IMR-90 (cell line): Measurements from ENCODE around the gene JAK1. TPM values are rescaled to one million over a fixed set of nuclear protein-coding genes. Genes with fewer than 3 reads are reported as not detected.

ENCODE experiments used
- ATAC-seq: fragments of 200-7000 bp; cut with Tn5 transposase; 2 replicates; pipeline ENCODE4 v1.9.1; 2020; ENCODE audit warnings: low read depth, mild to moderate bottlenecking, moderate library complexity
- BruUV-seq: library from RNA; stranded (reverse); fragments of 400-500 nt; replicated peaks from 2 replicates; lab custom pipeline; 2021; lab: Mats Ljungman, UMichigan
- CTCF ChIA-PET: fragments of 300-600 bp; formaldehyde crosslinking; extraction: SDS; loops from one replicate; lab custom pipeline; 2021; ENCODE audit warnings: antibody characterized with exemption; lab: Yijun Ruan, JAX
- POLR2A ChIA-PET: fragments of 300-600 bp; sonication (Branson Sonifier 250); formaldehyde crosslinking; loops from one replicate; lab custom pipeline; 2022; ENCODE audit warnings: antibody characterized with exemption; ENCODE audit not compliant: unreplicated experiment; lab: Charles Lee
- DNase-seq: peaks from one replicate; pipeline ENCODE4 v3.0.0; 2013
- H2AFZ ChIP-seq: replicated peaks from 2 replicates; pipeline ENCODE3; 2013; ENCODE audit warnings: low read length, mild to moderate bottlenecking; ENCODE audit not compliant: poor library complexity
- H2AK5ac ChIP-seq: 2 replicates; pipeline ENCODE4 v1.6.1; 2013; ENCODE audit warnings: low read depth, low read length, inconsistent platforms
- H2AK9ac ChIP-seq: replicated peaks from 2 replicates; pipeline ENCODE3; 2013; ENCODE audit warnings: mild to moderate bottlenecking, low read depth, low read length, moderate library complexity; ENCODE audit not compliant: poor library complexity
- H2BK120ac ChIP-seq: 2 replicates; pipeline ENCODE4 v1.6.1; 2013; ENCODE audit warnings: low read depth, low read length, inconsistent platforms
- H2BK15ac ChIP-seq: 3 replicates; pipeline ENCODE4 v1.6.1; 2013; ENCODE audit warnings: low read depth, low read length, inconsistent platforms
- H2BK20ac ChIP-seq: 2 replicates; pipeline ENCODE4 v1.6.1; 2013; ENCODE audit warnings: low read depth, mild to moderate bottlenecking, inconsistent platforms, low read length, moderate library complexity
- H2BK5ac ChIP-seq: 2 replicates; pipeline ENCODE4 v1.6.1; 2013; ENCODE audit warnings: mild to moderate bottlenecking, low read depth, low read length, inconsistent platforms; ENCODE audit not compliant: poor library complexity, severe bottlenecking
- H3K14ac ChIP-seq: replicated peaks from 2 replicates; pipeline ENCODE4 v1.6.1; 2013; ENCODE audit warnings: low read depth, low read length, inconsistent platforms
- H3K18ac ChIP-seq: 2 replicates; pipeline ENCODE4 v1.6.1; 2013; ENCODE audit warnings: low read depth, low read length, control low read depth
- H3K23ac ChIP-seq: 2 replicates; pipeline ENCODE4 v1.6.1; 2013; ENCODE audit warnings: low read depth, low read length, inconsistent platforms
- H3K27ac ChIP-seq: 2 replicates; pipeline ENCODE4 v1.5.1; 2013; ENCODE audit warnings: mild to moderate bottlenecking, control low read depth, low read length; ENCODE audit not compliant: insufficient read depth
- H3K27me3 ChIP-seq: 2 replicates; pipeline ENCODE4 v1.6.1; 2013; ENCODE audit warnings: low read length; ENCODE audit not compliant: control insufficient read depth, insufficient read depth
- H3K36me3 ChIP-seq: 2 replicates; pipeline ENCODE4 v1.6.1; 2013; ENCODE audit warnings: low read length, mixed read lengths; ENCODE audit not compliant: control insufficient read depth, insufficient read depth
- H3K4ac ChIP-seq: 2 replicates; pipeline ENCODE4 v1.6.1; 2013; ENCODE audit warnings: low read depth, low read length, inconsistent platforms
- H3K4me1 ChIP-seq: 2 replicates; pipeline ENCODE4 v1.6.1; 2013; ENCODE audit warnings: low read length, mixed read lengths; ENCODE audit not compliant: control insufficient read depth, insufficient read depth
- H3K4me2 ChIP-seq: 2 replicates; pipeline ENCODE4 v1.6.1; 2013; ENCODE audit warnings: low read depth, mild to moderate bottlenecking, control low read depth, low read length, moderate library complexity
- H3K4me3 ChIP-seq: 2 replicates; pipeline ENCODE4 v1.5.1; 2013; ENCODE audit warnings: low read depth, mild to moderate bottlenecking, control low read depth, low read length, moderate library complexity; ENCODE audit not compliant: insufficient read depth
- H3K56ac ChIP-seq: 2 replicates; pipeline ENCODE4 v1.6.1; 2013; ENCODE audit warnings: low read length, inconsistent platforms; ENCODE audit not compliant: insufficient read depth; ENCODE audit errors: extremely low read depth
- H3K79me1 ChIP-seq, 2 experiments: 2 replicates each; pipeline ENCODE4 v1.6.1; 2013; ENCODE audit warnings: low read length in 2 of 2, inconsistent platforms in 1 of 2, low read depth in 1 of 2
- H3K9ac ChIP-seq: 2 replicates; pipeline ENCODE4 v1.6.1; 2013; ENCODE audit warnings: low read depth, low read length, control low read depth
- H3K9me1 ChIP-seq: 2 replicates; pipeline ENCODE4 v1.6.1; 2013; ENCODE audit warnings: low read length, inconsistent platforms; ENCODE audit not compliant: insufficient read depth
- H3K9me3 ChIP-seq: 2 replicates; pipeline ENCODE4 v1.6.1; 2013; ENCODE audit warnings: low read length; ENCODE audit not compliant: control insufficient read depth, insufficient read depth
- H4K20me1 ChIP-seq: 2 replicates; pipeline ENCODE4 v1.6.1; 2013; ENCODE audit warnings: low read length, inconsistent platforms; ENCODE audit not compliant: insufficient read depth
- H4K5ac ChIP-seq: 2 replicates; pipeline ENCODE4 v1.6.1; 2013; ENCODE audit warnings: mild to moderate bottlenecking, low read depth, low read length, control low read depth
- H4K8ac ChIP-seq, 2 experiments: 2 replicates each; pipeline ENCODE4 v1.6.1; 2013; ENCODE audit warnings: low read depth in 2 of 2, low read length in 2 of 2, control low read depth in 1 of 2, inconsistent platforms in 1 of 2
- H4K91ac ChIP-seq: 2 replicates; pipeline ENCODE4 v1.6.1; 2013; ENCODE audit warnings: low read depth, low read length, inconsistent platforms; ENCODE audit not compliant: insufficient read depth
- MAZ ChIP-seq: IDR thresholded peaks from 2 replicates; pipeline ENCODE4 v1.6.1; 2012; ENCODE audit warnings: low read depth, mild to moderate bottlenecking, low read length, improper control_type of control experiment, moderate library complexity, borderline replicate concordance
- WGBS, 2 experiments: methylation state at CpG; one replicate each; pipeline versions ENCODE4 v1.1.5 to v1.1.7; 2013; ENCODE audit warnings: missing lambda C conversion rate in 2 of 2; ENCODE audit not compliant: insufficient read length in 1 of 2; ENCODE audit errors: extremely low coverage in 2 of 2; 5-methylcytosine and 5-hydroxymethylcytosine counted together
- dilution Hi-C: fragments of 300-500 bp; cut with HindIII; formaldehyde crosslinking; loops from one replicate; pipeline ENCODE4 v1.14.3; 2018; ENCODE audit warnings: low sequenced_read_pairs; ENCODE audit not compliant: unreplicated experiment
- in situ Hi-C: fragments of 300-500 bp; cut with MboI; formaldehyde crosslinking; loops from 3 replicates; pipeline ENCODE4 v1.14.3; 2019; ENCODE audit warnings: low sequenced_read_pairs, inconsistent platforms, mixed read lengths
- intact Hi-C: fragments of 100-400 bp; cut with micrococcal nuclease; formaldehyde crosslinking; loops from 2 replicates; pipeline ENCODE4 v1.10.0; 2022
- polyA plus RNA-seq, 3 experiments: library from polyadenylated mRNA; depleted of rRNA; stranded (reverse); fragments of >200 nt; gene quantifications; 2 replicates each; pipeline ENCODE4 v1.2.3, GENCODE V29; 2012; ENCODE audit warnings: low replicate concordance in 1 of 3
- total RNA-seq: library from RNA; depleted of rRNA; stranded (reverse); fragments of >200 nt; gene quantifications from 2 replicates; pipeline ENCODE4 v1.2.3, GENCODE V29; 2012

The JAK1 gene
- total and polyA plus RNA-seq, 2 of the 4 experiments (the other 2 are of a cell fraction): 76.9 to 103 TPM

GRCh38 chr1:64938991-64939390, 27.4 kb downstream of the JAK1 start:
- Histone ChIP-seq H3K27me3 (no peaks in the 10 kb centered on the region), H2BK15ac (no peak overlapping the region), H3K14ac (no peak overlapping the region), H4K5ac (no peak overlapping the region), H4K91ac (no peak overlapping the region), H3K79me1 (peaks cover 16 to 66% of the 10 kb centered on the region in 2 experiments), H2BK120ac (no peak overlapping the region), H4K8ac (no peak overlapping the region), H3K56ac (no peak overlapping the region), H3K23ac (no peak overlapping the region), H2AK5ac (no peak overlapping the region), H3K4ac (no peak overlapping the region), H2AFZ (no peak overlapping the region), H3K27ac (no peak overlapping the region), H3K36me3 (no peaks in the 10 kb centered on the region), H2BK5ac (no peak overlapping the region), H3K9ac (no peak overlapping the region), H3K9me3 (no peaks in the 10 kb centered on the region), H3K4me1 (peaks cover 10% of the 10 kb centered on the region), H2BK20ac (no peak overlapping the region), H3K4me3 (no peak overlapping the region), H3K18ac (no peak overlapping the region), H2AK9ac (no peak overlapping the region), H3K4me2 (no peak overlapping the region), H4K20me1 (peaks cover 48% of the 10 kb centered on the region), H3K9me1 (peaks cover 11% of the 10 kb centered on the region)
- WGBS, 2 experiments: 100% methylated on average over 1 of the region's 2 CpGs; no CpG with 5 or more reads in 1 of the 2 experiments
- no peak for TF ChIP-seq MAZ
- POLR2A ChIA-PET: no interaction called here
- intact Hi-C loops: no loop called here
- DNase-seq (no peak), ATAC-seq (no peak)
- dilution Hi-C loops: no loop called here
- CTCF ChIA-PET: no interaction called here
- no TSS peak for BruUV-seq
- in situ Hi-C loops: no loop called here
